Measurements from ENCODE around the gene KRT33B.

- no peak for TF ChIP-seq POLR2A (IDR thresholded peaks at IDR 0.05)
- TF ChIP-seq CTCF (IDR thresholded peaks at IDR 0.05): no peak
These were observed 44.5 kb downstream of the KRT33B start for GRCh38 chr17:41325126-41325525.

Measured in adrenal gland (tissue), 5 donors.